GM21576 (cell line): ENCODE measurements around the gene ATP6V0D1.

Source experiments
- ATAC-seq: cut with Tn5 transposase; IDR thresholded peaks from one replicate; pipeline ENCODE4 v1.9.1; 2021; ENCODE audit warnings: mild to moderate bottlenecking, moderate library complexity; ENCODE audit not compliant: unreplicated experiment

ATP6V0D1 gene

GRCh38 chr16:67409631-67410030, 71.3 kb downstream of the ATP6V0D1 start:
- no peak for ATAC-seq

- ATAC-seq = no peak
Observed at GRCh38 chr16:67407788-67408452, 73.0 kb downstream of the ATP6V0D1 start.

GRCh38 chr16:67407176-67407787, 73.7 kb downstream of the ATP6V0D1 start:
- ATAC-seq = no peak

- ATAC-seq = no peak
Observed at GRCh38 chr16:67406111-67406971, 74.6 kb downstream of the ATP6V0D1 start.

GRCh38 chr16:67405336-67405735, 75.6 kb downstream of the ATP6V0D1 start:
- no peak for ATAC-seq

GRCh38 chr16:67404740-67405226, 76.2 kb downstream of the ATP6V0D1 start:
- no peak for ATAC-seq

GRCh38 chr16:67403976-67404555, 76.9 kb downstream of the ATP6V0D1 start:
- ATAC-seq = no peak

GRCh38 chr16:67400901-67401300, 80.1 kb downstream of the ATP6V0D1 start:
- ATAC-seq = no peak

- no peak for ATAC-seq
Observed at GRCh38 chr16:67399749-67400704, 80.9 kb downstream of the ATP6V0D1 start.

- ATAC-seq = no peak
Observed at GRCh38 chr16:67399218-67399733, 81.7 kb downstream of the ATP6V0D1 start.

- ATAC-seq = no peak
Observed at GRCh38 chr16:67398546-67399217, 82.3 kb downstream of the ATP6V0D1 start.

- ATAC-seq = no peak
Observed at GRCh38 chr16:67397812-67398545, 83.0 kb downstream of the ATP6V0D1 start.

GRCh38 chr16:67397036-67397801, 83.7 kb downstream of the ATP6V0D1 start:
- no peak for ATAC-seq

GRCh38 chr16:67396159-67397035, 84.6 kb downstream of the ATP6V0D1 start:
- no peak for ATAC-seq

GRCh38 chr16:67395458-67396158, 85.3 kb downstream of the ATP6V0D1 start:
- no peak for ATAC-seq

- ATAC-seq = no peak
Observed at GRCh38 chr16:67395105-67395457, 85.9 kb downstream of the ATP6V0D1 start.
